HG03103 (cell line): Measurements from ENCODE around the gene GLRB.
"Not testable (repeated sequence)": the region's sequence is repeated elsewhere in the genome, so short reads cannot be mapped to it uniquely, and the experiment has no call there.

ENCODE experiments used
- ATAC-seq: cut with Tn5 transposase; IDR thresholded peaks from one replicate; pipeline ENCODE4 v1.9.1; 2021; ENCODE audit warnings: low read depth; ENCODE audit not compliant: unreplicated experiment

GLRB gene

GRCh38 chr4:157075811-157076577 is at the start of gene GLRB:
GLRB (plus strand) TSS chr4:157076150; CDS start chr4:157078025, 1,875 bp downstream.
- no peak for ATAC-seq

GRCh38 chr4:157035471-157035870 is 40.5 kb upstream of the GLRB start:
- no peak for ATAC-seq

DNA sequence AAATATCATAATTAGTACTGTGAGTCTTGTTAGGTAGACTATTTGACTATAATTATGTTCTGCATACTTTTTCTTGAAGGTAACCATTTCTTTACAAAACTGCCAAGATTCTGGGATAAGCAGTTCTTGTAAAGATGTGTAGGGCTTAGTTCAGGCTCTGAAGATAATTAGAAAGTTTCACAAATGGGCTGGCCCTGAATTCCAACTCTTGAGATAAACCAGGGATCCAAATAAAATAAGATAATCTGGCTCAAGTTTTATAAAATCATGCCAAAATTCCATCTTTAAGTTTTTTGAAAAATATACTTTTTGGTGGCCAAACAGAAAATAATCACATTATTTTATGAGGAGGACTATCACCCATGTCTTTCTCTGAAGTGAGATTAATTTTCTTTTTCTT is 35.5 kb upstream of the GLRB start:
- ATAC-seq: no peak

DNA sequence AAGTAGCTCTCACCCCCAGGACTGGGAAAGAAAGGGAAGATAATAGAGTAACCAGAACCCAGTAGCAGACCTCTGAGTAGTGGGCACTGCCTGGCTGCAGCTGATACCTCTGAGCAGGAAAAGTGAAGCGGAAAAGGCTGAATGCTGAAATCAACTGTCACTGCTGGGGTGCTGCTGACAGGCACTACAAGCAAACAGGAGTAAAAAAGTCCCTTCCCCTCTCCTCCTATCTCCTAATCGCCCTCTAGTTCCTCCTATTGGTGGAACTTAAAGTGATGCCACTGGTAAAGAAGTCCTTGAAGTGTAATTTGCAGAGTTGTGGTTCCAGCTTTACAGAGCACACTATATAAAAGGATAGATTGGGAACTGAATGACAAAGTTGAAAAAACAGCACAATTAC is 32.8 kb upstream of the GLRB start:
- ATAC-seq: no peak

DNA sequence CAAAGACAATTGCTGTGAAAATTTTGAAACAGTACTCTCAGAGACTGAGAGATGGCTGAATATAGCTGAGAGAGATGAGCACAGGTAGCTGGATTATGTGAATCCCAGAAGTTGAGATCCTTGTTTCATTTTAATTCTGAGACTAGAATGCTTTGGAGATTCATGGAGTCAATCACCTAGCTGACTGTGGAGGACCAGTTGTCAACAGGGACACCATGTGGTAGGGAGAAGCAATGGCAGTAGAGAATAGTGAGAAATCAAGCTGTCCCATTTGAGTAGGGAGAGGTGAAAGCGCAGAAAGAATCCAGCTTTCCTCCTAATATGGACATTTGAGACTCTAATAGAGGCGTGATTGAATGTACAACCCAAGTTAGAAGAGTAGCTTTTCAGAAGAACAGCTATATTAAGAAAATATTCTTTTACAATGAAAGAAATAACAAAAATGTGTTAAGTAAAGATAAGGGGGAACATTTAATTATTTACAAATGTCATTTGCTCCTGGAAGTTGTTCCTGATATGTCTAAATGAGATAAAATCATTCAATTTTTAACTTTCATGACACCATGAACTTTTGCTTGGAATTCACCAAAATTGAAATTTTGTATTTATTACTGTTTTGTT is 30.3 kb upstream of the GLRB start:
- no peak for ATAC-seq

DNA sequence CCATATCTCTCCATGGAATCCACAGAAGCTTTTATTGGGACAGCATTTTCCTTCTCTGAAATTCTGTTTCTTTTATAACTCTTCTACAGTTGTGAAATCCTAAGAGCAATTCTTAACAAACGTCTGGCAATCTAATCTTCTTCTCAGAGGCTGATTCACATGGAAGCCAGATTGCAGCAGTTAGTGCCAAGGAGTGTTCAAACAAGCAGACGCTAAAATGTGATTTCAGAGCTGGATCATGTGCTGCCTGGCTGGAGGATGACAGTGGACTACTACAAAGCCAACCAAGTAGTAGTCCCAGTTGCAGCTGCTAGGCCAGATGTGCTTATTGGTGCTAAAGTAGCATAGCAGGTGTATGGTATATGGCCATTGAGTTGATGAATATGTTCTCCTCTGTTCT is 27.7 kb upstream of the GLRB start:
- no peak for ATAC-seq

DNA sequence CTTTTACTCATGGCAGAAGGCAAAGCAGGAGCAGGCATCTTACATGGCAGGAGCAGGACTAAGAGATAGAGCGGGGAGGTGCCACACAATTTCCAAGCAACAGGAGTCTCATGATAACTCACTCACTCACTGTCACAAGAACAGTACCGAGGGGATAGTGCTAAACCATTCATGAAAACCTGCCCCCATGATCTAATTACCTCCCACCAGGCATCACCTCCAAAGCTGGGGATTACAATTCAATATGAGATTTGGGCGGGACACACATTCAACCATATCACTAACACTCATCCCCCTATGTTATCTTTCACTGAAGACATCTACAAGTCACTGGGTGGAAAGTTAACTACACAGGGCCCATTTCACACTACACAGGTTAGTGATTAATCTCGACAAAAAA is 25.4 kb upstream of the GLRB start:
- ATAC-seq: no peak

- ATAC-seq: no peak
These were observed 23.4 kb upstream of the GLRB start for GRCh38 chr4:157052429-157053040.

- ATAC-seq: no peak
These were observed 18.7 kb upstream of the GLRB start for GRCh38 chr4:157057218-157057617.

DNA sequence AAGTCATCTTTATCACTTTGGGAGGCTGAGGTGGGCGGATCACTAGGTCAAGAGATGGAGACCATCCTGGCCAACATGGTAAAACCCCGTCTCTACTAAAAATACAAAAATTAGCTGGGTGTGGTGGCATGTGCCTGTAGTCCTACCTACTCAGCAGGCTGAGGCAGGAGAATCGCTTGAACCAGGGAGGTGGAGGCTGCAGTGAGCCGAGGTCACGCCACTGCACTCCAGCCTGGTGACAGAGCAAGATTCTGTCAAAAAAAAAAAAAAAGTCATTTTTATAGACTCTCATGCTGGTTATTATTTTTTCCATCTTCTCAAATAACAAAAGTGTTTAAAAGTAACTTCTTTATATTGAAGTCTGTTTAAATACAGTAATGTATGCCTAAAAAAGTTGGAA is 17.1 kb upstream of the GLRB start:
- not testable (repeated sequence) for ATAC-seq

- ATAC-seq: no peak
These were observed 3.9 kb upstream of the GLRB start for GRCh38 chr4:157072002-157072401.

DNA sequence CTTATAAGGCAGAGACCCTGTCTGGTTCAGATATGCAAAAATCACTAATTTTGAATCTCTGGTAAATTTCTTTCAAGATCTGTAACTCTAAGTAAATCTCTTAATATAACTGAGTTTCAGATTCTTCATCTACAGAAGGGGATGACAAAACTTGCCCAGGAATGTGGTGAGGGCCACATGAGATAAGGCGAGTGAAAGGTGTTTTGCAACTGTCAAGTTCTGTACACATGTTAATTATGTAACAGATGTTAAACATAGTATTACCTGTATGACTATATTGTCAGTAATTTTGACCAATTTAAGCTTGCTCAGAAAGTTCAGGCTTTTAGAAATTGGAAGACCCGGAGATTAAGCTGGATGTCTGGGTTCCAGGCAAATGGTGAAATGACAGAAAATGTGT is 549 bp upstream of the GLRB start:
- no peak for ATAC-seq

GRCh38 chr4:157076578-157076947 is 613 bp downstream of the GLRB start:
- ATAC-seq: no peak

DNA sequence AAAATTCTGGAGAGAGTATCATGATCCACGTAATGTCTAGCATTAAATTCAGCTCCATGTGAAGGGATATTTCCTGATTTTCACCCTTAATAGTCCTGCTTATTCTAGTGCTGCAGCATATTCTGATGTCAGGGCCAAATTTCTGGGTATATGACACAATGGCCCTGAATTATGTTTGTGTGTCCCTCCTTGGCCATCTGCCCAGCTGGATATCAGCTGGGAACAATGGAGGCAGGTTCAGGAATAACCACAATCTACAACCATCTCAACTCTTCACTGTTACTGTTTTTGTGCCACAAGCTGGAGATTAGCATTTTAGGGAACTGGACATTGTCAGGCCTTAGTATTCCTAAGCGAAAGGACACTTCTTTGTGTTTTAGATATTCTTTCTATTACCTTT is 3.5 kb downstream of the GLRB start:
- ATAC-seq: no peak

DNA sequence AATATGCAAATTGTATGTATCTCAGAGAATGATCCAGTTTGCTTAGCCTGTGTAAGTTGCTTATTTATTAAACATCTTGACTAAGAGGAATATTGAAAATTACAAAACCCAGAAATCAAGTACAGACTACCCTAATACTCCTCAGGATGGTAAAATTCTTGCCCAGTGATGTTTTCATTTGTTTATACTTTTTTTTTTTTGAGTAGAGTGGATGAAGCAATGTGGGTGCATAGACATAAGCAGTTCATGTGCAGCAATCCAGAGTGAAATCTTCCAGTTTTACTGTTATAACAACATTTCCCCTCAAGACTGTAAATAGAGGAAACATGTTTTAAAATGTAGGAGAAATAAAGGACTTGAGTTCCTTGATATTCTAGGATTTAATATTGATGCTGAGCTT is 4.7 kb downstream of the GLRB start:
- no peak for ATAC-seq

DNA sequence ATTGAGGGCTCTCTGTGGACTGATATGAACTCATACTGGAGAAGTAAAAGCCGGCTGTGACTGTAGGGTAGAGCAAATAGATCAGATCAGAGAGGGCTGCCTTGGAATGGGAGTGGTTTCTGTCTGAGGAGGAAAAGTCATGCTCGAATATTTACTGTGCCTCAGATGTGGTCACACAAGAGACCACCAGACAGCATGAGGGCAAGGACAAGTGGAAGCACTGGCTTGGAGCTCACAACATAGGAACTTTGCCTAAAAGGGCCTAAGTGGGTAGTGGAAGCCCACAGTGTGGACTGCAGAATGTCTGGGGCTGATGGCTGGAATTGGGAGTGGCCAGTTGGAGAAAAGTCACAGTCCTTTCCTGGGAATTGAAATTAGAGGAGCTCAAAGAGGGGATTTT is 19.8 kb downstream of the GLRB start:
- ATAC-seq: no peak

- ATAC-seq: no peak
These were observed 20.5 kb downstream of the GLRB start for GRCh38 chr4:157096439-157096838.

- ATAC-seq: no peak
These were observed 23.6 kb downstream of the GLRB start for GRCh38 chr4:157099506-157099905.

- ATAC-seq: no peak
These were observed 28.6 kb downstream of the GLRB start for GRCh38 chr4:157104541-157104940.

GRCh38 chr4:157114671-157115070 is 38.7 kb downstream of the GLRB start:
- no peak for ATAC-seq

GRCh38 chr4:157115613-157116335 is 39.8 kb downstream of the GLRB start:
- no peak for ATAC-seq
